ENCODE results near the gene ZNF594.
A peak's percentile ranks its signal among the peaks of the same experiment; 100 is the strongest.
"Not testable (repeated sequence)": the region's sequence is repeated elsewhere in the genome, so short reads cannot be mapped to it uniquely, and the experiment has no call there.

ZNF594 gene

DNA sequence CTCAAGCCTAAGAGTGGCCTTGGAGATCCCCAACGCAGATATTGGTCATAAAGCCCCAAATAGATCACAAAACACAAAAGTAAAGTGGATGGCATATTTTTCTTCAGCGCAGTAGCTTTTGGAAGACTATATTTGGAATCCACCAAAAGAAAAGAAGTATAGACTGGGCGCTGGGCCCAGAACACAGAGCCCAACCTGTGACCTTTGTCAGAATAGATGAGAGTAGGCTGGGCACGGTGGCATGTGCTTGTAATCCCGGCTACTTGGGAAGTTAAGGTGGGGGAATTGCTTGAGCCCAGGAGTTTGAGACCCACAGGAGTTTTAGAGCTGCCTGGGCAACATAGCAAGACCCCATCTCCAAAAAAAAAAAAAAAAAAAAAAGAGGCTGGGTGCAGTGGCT lies 28.4 kb upstream of the ZNF594 start:
- no peak overlapping the region for H3K4me3 ChIP-seq (ENCODE audit: low read length)
- no peak for DNase-seq (ENCODE audit: low read depth)
- peaks cover 18% of the 10 kb centered on the region for H3K36me3 ChIP-seq (ENCODE audit: control insufficient read depth, insufficient read depth, low read length, severe bottlenecking)
- H3K27me3 ChIP-seq (replicated peaks; ENCODE audit: control insufficient read depth, insufficient read depth, low read length): no peaks in the 10 kb centered on the region
- no peak overlapping the region for H3K9ac ChIP-seq (ENCODE audit: low read length)
- H3K4me1 ChIP-seq (ENCODE audit: control insufficient read depth, insufficient read depth, low read length): peaks cover 7% of the 10 kb centered on the region
- H3K9me3 ChIP-seq (ENCODE audit: control insufficient read depth, low read length): no peaks in the 10 kb centered on the region

- DNase-seq (ENCODE audit: low read depth): no peak
- no peaks in the 10 kb centered on the region for H3K27me3 ChIP-seq (replicated peaks; ENCODE audit: control insufficient read depth, insufficient read depth, low read length)
- no peaks in the 10 kb centered on the region for H3K9me3 ChIP-seq (ENCODE audit: control insufficient read depth, low read length)
- H3K4me1 ChIP-seq (ENCODE audit: control insufficient read depth, insufficient read depth, low read length): peaks cover 7% of the 10 kb centered on the region
- H3K4me3 ChIP-seq (ENCODE audit: low read length): no peak overlapping the region
- H3K36me3 ChIP-seq (ENCODE audit: control insufficient read depth, insufficient read depth, low read length, severe bottlenecking): peaks cover 18% of the 10 kb centered on the region
- no peak overlapping the region for H3K9ac ChIP-seq (ENCODE audit: low read length)
Observed at GRCh38 chr17:5219536-5219935, 27.9 kb upstream of the ZNF594 start.

DNA sequence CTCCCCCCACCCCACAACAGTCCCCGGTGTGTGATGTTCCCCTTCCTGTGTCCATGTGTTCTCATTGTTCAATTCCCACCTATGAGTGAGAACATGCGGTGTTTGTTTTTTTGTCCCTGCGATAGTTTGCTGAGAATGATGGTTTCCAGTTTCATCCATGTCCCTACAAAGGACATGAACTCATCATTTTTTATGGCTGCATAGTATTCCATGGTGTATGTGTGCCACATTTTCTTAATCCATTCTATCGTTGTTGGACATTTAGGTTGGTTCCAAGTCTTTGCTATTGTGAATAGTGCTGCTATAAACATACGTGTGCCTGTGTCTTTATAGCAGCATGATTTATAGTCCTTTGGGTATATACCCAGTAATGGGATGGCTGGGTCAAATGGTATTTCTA lies 25.9 kb upstream of the ZNF594 start:
- H3K4me1 ChIP-seq (ENCODE audit: control insufficient read depth, insufficient read depth, low read length); H3K9me3 ChIP-seq (ENCODE audit: control insufficient read depth, low read length); H3K27me3 ChIP-seq (replicated peaks; ENCODE audit: control insufficient read depth, insufficient read depth, low read length); H3K4me3 ChIP-seq (ENCODE audit: low read length); H3K9ac ChIP-seq (ENCODE audit: low read length); DNase-seq (ENCODE audit: low read depth): not testable (repeated sequence)
- H3K36me3 ChIP-seq (ENCODE audit: control insufficient read depth, insufficient read depth, low read length, severe bottlenecking): peaks cover 18% of the 10 kb centered on the region

DNA sequence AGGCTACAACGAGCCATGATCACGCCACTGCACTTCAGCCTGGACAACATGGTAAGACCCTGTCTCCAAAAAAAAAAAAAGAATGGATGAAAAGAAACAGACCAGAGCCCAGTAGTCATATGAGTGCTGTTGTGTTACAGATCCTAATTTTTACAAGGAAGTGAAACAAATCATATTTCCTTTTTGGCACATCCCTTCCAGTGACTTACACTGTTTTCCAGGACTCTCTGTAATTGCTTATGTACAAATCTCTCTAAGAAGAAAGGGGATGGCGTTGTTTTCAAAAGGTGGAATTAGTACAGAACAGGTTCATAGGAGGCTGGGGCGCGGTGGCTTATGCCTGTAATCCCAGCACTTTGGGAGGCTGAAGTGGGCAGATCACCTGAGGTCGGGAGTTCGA lies 19.8 kb upstream of the ZNF594 start:
- Histone ChIP-seq H3K36me3 (ENCODE audit: control insufficient read depth, insufficient read depth, low read length, severe bottlenecking) (peaks cover 8% of the 10 kb centered on the region), H3K9me3 (ENCODE audit: control insufficient read depth, low read length) (no peaks in the 10 kb centered on the region), H3K4me1 (ENCODE audit: control insufficient read depth, insufficient read depth, low read length) (peaks cover 5% of the 10 kb centered on the region), H3K9ac (ENCODE audit: low read length) (no peak overlapping the region), H3K4me3 (ENCODE audit: low read length) (no peak overlapping the region), H3K27me3 (replicated peaks; ENCODE audit: control insufficient read depth, insufficient read depth, low read length) (no peaks in the 10 kb centered on the region)
- DNase-seq (ENCODE audit: low read depth): no peak

DNA sequence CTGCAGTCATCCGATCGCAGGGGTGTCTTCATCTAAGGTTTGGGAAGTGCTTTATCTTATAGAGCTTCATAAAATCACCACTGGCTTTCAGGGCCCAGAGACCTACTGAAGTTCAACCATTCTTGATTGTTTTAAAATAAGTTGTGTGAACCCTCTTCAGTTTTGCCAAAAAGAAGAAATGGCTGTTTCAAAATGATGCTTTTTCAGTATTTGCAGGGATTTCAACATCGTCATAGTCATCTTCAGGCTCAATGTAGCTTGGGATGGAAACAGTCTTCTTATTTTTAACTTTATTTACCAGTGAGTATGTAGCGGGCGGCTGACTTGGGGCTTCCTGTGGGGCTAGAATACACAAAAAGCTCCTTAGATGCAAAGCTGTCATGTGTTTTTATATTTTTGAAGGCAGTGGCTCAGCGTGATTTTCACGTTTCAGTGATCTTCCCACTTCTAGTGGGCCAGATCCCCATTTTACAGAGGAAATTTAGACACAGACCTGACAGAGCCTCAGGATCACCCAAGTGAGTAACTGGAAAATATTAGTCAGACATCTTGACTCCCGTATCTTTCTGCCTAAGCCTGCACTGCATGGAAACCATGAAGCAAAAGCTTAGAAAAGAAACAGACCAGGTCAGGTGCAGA lies 19.1 kb upstream of the ZNF594 start:
- Histone ChIP-seq H3K4me3 (ENCODE audit: low read length) (no peak overlapping the region), H3K36me3 (ENCODE audit: control insufficient read depth, insufficient read depth, low read length, severe bottlenecking) (peaks cover 5% of the 10 kb centered on the region), H3K9me3 (ENCODE audit: control insufficient read depth, low read length) (no peaks in the 10 kb centered on the region), H3K9ac (ENCODE audit: low read length) (no peak overlapping the region), H3K4me1 (ENCODE audit: control insufficient read depth, insufficient read depth, low read length) (peaks cover 5% of the 10 kb centered on the region), H3K27me3 (replicated peaks; ENCODE audit: control insufficient read depth, insufficient read depth, low read length) (no peaks in the 10 kb centered on the region)
- DNase-seq (ENCODE audit: low read depth): no peak

GRCh38 chr17:5210091-5210490 lies 18.4 kb upstream of the ZNF594 start:
- Histone ChIP-seq H3K9me3 (ENCODE audit: control insufficient read depth, low read length) (no peaks in the 10 kb centered on the region), H3K36me3 (ENCODE audit: control insufficient read depth, insufficient read depth, low read length, severe bottlenecking) (no peaks in the 10 kb centered on the region), H3K4me1 (ENCODE audit: control insufficient read depth, insufficient read depth, low read length) (peaks cover 5% of the 10 kb centered on the region), H3K9ac (ENCODE audit: low read length) (no peak overlapping the region), H3K4me3 (ENCODE audit: low read length) (no peak overlapping the region), H3K27me3 (replicated peaks; ENCODE audit: control insufficient read depth, insufficient read depth, low read length) (no peaks in the 10 kb centered on the region)
- no peak for DNase-seq (ENCODE audit: low read depth)

DNA sequence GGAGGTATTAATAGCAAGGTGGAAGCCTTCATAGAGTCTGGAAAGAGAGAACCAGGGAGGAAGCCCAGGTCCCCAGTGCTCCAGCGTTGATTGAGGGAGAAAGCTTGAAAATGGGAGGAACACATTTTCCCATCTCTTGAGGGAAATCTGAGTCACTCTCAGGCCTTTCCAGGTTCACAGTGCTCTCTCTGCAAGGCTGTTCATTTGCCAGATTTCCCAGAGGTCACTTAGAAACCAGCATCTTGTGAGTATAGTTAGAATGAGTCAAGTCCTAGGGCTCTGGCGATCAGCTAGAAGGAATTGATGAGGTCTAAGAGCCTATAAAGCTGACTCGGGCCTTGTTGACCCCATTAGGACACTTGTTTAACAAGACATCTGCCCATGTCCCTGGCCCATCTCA lies 17.7 kb upstream of the ZNF594 start:
- no peak for DNase-seq (ENCODE audit: low read depth)
- no peaks in the 10 kb centered on the region for H3K36me3 ChIP-seq (ENCODE audit: control insufficient read depth, insufficient read depth, low read length, severe bottlenecking)
- H3K9me3 ChIP-seq (ENCODE audit: control insufficient read depth, low read length): no peaks in the 10 kb centered on the region
- no peak overlapping the region for H3K4me3 ChIP-seq (ENCODE audit: low read length)
- H3K27me3 ChIP-seq (replicated peaks; ENCODE audit: control insufficient read depth, insufficient read depth, low read length): no peaks in the 10 kb centered on the region
- H3K4me1 ChIP-seq (ENCODE audit: control insufficient read depth, insufficient read depth, low read length): peaks cover 5% of the 10 kb centered on the region
- H3K9ac ChIP-seq (ENCODE audit: low read length): no peak overlapping the region

DNA sequence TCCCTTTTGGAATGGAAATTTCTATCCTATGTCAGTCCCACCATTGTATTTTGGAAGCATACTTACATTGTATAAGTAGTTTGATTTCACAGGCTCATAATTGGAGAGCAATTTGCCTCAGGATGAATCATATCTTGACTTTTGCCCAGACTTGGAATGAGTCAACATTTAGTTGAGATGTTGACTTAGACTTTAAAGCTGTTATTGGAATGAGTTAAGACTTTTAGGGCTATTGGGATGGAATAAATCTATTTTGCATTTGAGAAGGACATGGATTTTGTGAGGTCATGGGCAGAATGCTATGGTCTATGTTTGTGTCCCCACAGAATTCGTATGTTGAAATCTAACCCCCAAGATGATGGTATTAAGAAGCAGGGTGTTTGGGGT lies 12.2 kb upstream of the ZNF594 start:
- no peaks in the 10 kb centered on the region for H3K27me3 ChIP-seq (replicated peaks; ENCODE audit: control insufficient read depth, insufficient read depth, low read length)
- no peaks in the 10 kb centered on the region for H3K36me3 ChIP-seq (ENCODE audit: control insufficient read depth, insufficient read depth, low read length, severe bottlenecking)
- DNase-seq (ENCODE audit: low read depth): peak; percentile 48
- no peak overlapping the region for H3K9ac ChIP-seq (ENCODE audit: low read length)
- H3K9me3 ChIP-seq (ENCODE audit: control insufficient read depth, low read length): no peaks in the 10 kb centered on the region
- H3K4me3 ChIP-seq (ENCODE audit: low read length): peak overlapping the region; percentile 41
- H3K4me1 ChIP-seq (ENCODE audit: control insufficient read depth, insufficient read depth, low read length): peaks cover 13% of the 10 kb centered on the region

DNA sequence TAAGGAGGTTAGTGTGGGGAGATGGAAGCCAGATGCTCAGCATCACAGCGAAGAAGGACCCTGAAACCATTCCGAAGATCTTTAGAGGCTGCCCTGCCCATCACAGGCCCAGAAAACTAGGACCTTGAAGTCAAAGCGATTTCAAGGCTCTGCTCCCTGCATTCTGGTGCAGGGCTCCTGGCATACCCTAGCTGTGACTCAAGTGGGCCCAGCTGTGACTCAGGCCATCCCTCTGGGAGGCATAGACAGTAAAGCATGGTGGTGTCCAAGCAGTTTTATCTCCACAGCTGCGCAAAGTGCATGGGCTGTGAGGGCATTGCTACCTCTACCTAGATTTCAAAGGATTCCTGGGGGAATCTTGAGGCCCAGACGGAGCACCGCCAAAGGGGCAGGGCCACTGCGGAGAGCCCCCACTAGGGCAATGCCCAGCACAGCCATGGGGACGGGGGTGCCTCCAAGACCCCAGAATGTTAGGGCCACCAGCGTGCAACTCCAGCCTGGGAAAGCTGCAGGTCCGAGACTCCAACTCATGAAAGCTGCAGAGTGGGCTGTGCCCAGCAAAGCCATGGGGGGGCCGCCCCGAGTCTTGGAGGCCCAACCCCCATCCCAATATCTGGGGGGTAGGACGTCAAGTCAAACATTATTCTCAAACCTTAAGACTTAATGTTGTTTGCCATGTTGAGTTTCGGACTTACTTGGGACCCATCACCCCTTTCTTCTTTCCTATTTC lies 11.7 kb upstream of the ZNF594 start:
- Histone ChIP-seq H3K4me3 (ENCODE audit: low read length) (peak overlapping the region; percentile 41), H3K4me1 (ENCODE audit: control insufficient read depth, insufficient read depth, low read length) (peaks cover 13% of the 10 kb centered on the region), H3K9me3 (ENCODE audit: control insufficient read depth, low read length) (no peaks in the 10 kb centered on the region), H3K27me3 (replicated peaks; ENCODE audit: control insufficient read depth, insufficient read depth, low read length) (no peaks in the 10 kb centered on the region), H3K36me3 (ENCODE audit: control insufficient read depth, insufficient read depth, low read length, severe bottlenecking) (no peaks in the 10 kb centered on the region), H3K9ac (ENCODE audit: low read length) (no peak overlapping the region)
- peak; percentile 12 for DNase-seq (ENCODE audit: low read depth)

GRCh38 chr17:5201011-5201410 lies 9.3 kb upstream of the ZNF594 start:
- DNase-seq (ENCODE audit: low read depth): no peak
- Histone ChIP-seq H3K27me3 (replicated peaks; ENCODE audit: control insufficient read depth, insufficient read depth, low read length) (no peaks in the 10 kb centered on the region), H3K4me3 (ENCODE audit: low read length) (no peak overlapping the region), H3K4me1 (ENCODE audit: control insufficient read depth, insufficient read depth, low read length) (peaks cover 13% of the 10 kb centered on the region), H3K9ac (ENCODE audit: low read length) (no peak overlapping the region), H3K36me3 (ENCODE audit: control insufficient read depth, insufficient read depth, low read length, severe bottlenecking) (no peaks in the 10 kb centered on the region), H3K9me3 (ENCODE audit: control insufficient read depth, low read length) (no peaks in the 10 kb centered on the region)

GRCh38 chr17:5200360-5200759 lies 8.7 kb upstream of the ZNF594 start:
- H3K4me3 ChIP-seq (ENCODE audit: low read length): no peak overlapping the region
- peaks cover 13% of the 10 kb centered on the region for H3K4me1 ChIP-seq (ENCODE audit: control insufficient read depth, insufficient read depth, low read length)
- no peaks in the 10 kb centered on the region for H3K9me3 ChIP-seq (ENCODE audit: control insufficient read depth, low read length)
- no peak overlapping the region for H3K9ac ChIP-seq (ENCODE audit: low read length)
- H3K27me3 ChIP-seq (replicated peaks; ENCODE audit: control insufficient read depth, insufficient read depth, low read length): no peaks in the 10 kb centered on the region
- no peak for DNase-seq (ENCODE audit: low read depth)
- no peaks in the 10 kb centered on the region for H3K36me3 ChIP-seq (ENCODE audit: control insufficient read depth, insufficient read depth, low read length, severe bottlenecking)

DNA sequence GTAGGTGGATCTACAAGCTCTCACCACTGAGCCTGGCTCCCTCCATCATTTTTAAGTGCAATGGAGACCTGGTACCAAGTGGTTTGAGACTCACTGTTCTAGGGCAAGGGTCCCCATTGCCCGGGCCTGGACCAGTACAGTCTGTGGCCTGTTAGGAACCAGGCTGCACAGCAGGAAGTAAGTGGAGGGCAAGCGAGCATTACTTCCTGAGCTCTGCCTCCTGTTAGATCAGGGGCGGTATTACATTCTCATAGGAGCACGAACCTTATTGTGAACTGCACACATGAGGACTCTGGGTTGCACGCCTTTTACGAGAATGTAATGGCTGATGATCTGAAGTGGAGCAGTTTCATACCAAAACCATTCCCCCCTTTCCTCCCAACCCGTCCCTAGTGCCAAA lies 6.8 kb upstream of the ZNF594 start:
- Histone ChIP-seq H3K9me3 (ENCODE audit: control insufficient read depth, low read length) (no peaks in the 10 kb centered on the region), H3K4me3 (ENCODE audit: low read length) (no peak overlapping the region), H3K36me3 (ENCODE audit: control insufficient read depth, insufficient read depth, low read length, severe bottlenecking) (no peaks in the 10 kb centered on the region), H3K27me3 (replicated peaks; ENCODE audit: control insufficient read depth, insufficient read depth, low read length) (no peaks in the 10 kb centered on the region), H3K9ac (ENCODE audit: low read length) (no peak overlapping the region), H3K4me1 (ENCODE audit: control insufficient read depth, insufficient read depth, low read length) (peaks cover 10% of the 10 kb centered on the region)
- DNase-seq (ENCODE audit: low read depth): no peak
